OCI-LY1 (cell line): Measurements from ENCODE around the gene TRAPPC4.

ENCODE experiments used
- H2AFZ ChIP-seq: fragments of 200-600 bp; sonication (generic), shearing (Covaris generic); 2 replicates; pipeline ENCODE4 v1.6.0; 2014; ENCODE audit warnings: antibody characterized with exemption, mild to moderate bottlenecking, low read length
- H3F3A ChIP-seq: fragments of 200-600 bp; sonication (generic), shearing (Covaris generic); 2 replicates; pipeline ENCODE4 v1.6.0; 2014; ENCODE audit warnings: mild to moderate bottlenecking, antibody characterized with exemption, low read length, moderate library complexity; ENCODE audit not compliant: insufficient read depth
- H3K27ac ChIP-seq: fragments of 200-600 bp; sonication (generic); 2 replicates; pipeline ENCODE4 v1.5.1; 2014; ENCODE audit warnings: low read length, mixed run types, mild to moderate bottlenecking, low read depth; ENCODE audit not compliant: poor library complexity, severe bottlenecking
- H3K27me3 ChIP-seq: fragments of 200-600 bp; sonication (generic); 2 replicates; pipeline ENCODE4 v1.6.0; 2014; ENCODE audit warnings: antibody characterized with exemption, mild to moderate bottlenecking, low read length, moderate library complexity; ENCODE audit not compliant: insufficient read depth
- H3K36me3 ChIP-seq: fragments of 200-600 bp; sonication (generic); 2 replicates; pipeline ENCODE4 v1.6.1; 2014; ENCODE audit warnings: mild to moderate bottlenecking, antibody characterized with exemption, low read length, moderate library complexity, mixed read lengths; ENCODE audit not compliant: insufficient read depth
- H3K4me1 ChIP-seq: fragments of 200-600 bp; sonication (generic); 2 replicates; pipeline ENCODE4 v1.5.1; 2014; ENCODE audit warnings: mild to moderate bottlenecking, low read length, moderate library complexity; ENCODE audit not compliant: insufficient read depth, severe bottlenecking
- H3K4me2 ChIP-seq: fragments of 200-600 bp; sonication (generic), shearing (Covaris generic); 2 replicates; pipeline ENCODE4 v1.6.1; 2014; ENCODE audit warnings: low read length
- H3K4me3 ChIP-seq: fragments of 200-600 bp; sonication (generic); 2 replicates; pipeline ENCODE4 v1.5.1; 2014; ENCODE audit warnings: low read length, low read depth, mild to moderate bottlenecking, mixed read lengths; ENCODE audit not compliant: poor library complexity, severe bottlenecking
- H3K79me2 ChIP-seq: fragments of 200-600 bp; shearing (Covaris generic); 2 replicates; pipeline ENCODE4 v1.6.1; 2016; ENCODE audit warnings: mixed run types, low read length, mixed read lengths; ENCODE audit not compliant: insufficient read depth
- H3K9ac ChIP-seq: fragments of 200-600 bp; sonication (generic), shearing (Covaris generic); 2 replicates; pipeline ENCODE4 v1.6.1; 2014; ENCODE audit warnings: mild to moderate bottlenecking, low read length, mixed read lengths
- H3K9me2 ChIP-seq: fragments of 200-600 bp; sonication (generic), shearing (Covaris generic); 2 replicates; pipeline ENCODE4 v1.6.1; 2014; ENCODE audit warnings: low read depth, mild to moderate bottlenecking, low read length, mixed read lengths
- H3K9me3 ChIP-seq: fragments of 200-600 bp; shearing (Covaris generic); 2 replicates; pipeline ENCODE4 v1.6.1; 2014; ENCODE audit warnings: low read length, mixed read lengths
- H4K20me1 ChIP-seq: fragments of 200-600 bp; sonication (generic), shearing (Covaris generic); 2 replicates; pipeline ENCODE4 v1.6.0; 2016; ENCODE audit warnings: mild to moderate bottlenecking, low read length; ENCODE audit not compliant: insufficient read depth
- EZH2 ChIP-seq: fragments of 200-600 bp; sonication (generic), shearing (Covaris generic); IDR thresholded peaks from 2 replicates; pipeline ENCODE4 v1.8.0; 2017; ENCODE audit warnings: borderline replicate concordance, mixed run types, mild to moderate bottlenecking, antibody characterized with exemption, low read length, moderate library complexity, mixed read lengths
- TF ChIP-seq, protein P1 (sequence below): fragments of 200-600 bp; sonication (generic), shearing (Covaris generic); IDR thresholded peaks from 2 replicates; pipeline ENCODE4 v1.5.1; 2017; ENCODE audit warnings: mild to moderate bottlenecking, antibody characterized with exemption, low read length, moderate library complexity, mixed read lengths

TRAPPC4 gene

GRCh38 chr11:119024430-119025098 lies 6.0 kb downstream of the TRAPPC4 start:
- Histone ChIP-seq H2AFZ (no peak overlapping the region), H3K9me3 (no peaks in the 10 kb centered on the region), H3K9me2 (no peaks in the 10 kb centered on the region), H3K27me3 (no peaks in the 10 kb centered on the region), H3F3A (no peaks in the 10 kb centered on the region), H3K4me1 (peaks cover 23% of the 10 kb centered on the region), H3K36me3 (peaks cover 81% of the 10 kb centered on the region), H3K4me2 (no peak overlapping the region), H3K4me3 (no peak overlapping the region), H3K27ac (no peak overlapping the region), H3K79me2 (peaks cover 8% of the 10 kb centered on the region; the same call in 1 of the 2 replicates), H3K9ac (no peak overlapping the region), H4K20me1 (no peaks in the 10 kb centered on the region)
- TF ChIP-seq, protein P1, sequence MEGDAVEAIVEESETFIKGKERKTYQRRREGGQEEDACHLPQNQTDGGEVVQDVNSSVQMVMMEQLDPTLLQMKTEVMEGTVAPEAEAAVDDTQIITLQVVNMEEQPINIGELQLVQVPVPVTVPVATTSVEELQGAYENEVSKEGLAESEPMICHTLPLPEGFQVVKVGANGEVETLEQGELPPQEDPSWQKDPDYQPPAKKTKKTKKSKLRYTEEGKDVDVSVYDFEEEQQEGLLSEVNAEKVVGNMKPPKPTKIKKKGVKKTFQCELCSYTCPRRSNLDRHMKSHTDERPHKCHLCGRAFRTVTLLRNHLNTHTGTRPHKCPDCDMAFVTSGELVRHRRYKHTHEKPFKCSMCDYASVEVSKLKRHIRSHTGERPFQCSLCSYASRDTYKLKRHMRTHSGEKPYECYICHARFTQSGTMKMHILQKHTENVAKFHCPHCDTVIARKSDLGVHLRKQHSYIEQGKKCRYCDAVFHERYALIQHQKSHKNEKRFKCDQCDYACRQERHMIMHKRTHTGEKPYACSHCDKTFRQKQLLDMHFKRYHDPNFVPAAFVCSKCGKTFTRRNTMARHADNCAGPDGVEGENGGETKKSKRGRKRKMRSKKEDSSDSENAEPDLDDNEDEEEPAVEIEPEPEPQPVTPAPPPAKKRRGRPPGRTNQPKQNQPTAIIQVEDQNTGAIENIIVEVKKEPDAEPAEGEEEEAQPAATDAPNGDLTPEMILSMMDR, result no peak
- TF ChIP-seq EZH2, result no peak

GRCh38 chr11:119025099-119025473 lies 6.5 kb downstream of the TRAPPC4 start:
- Histone ChIP-seq H3K9ac (no peak overlapping the region), H3K27me3 (no peaks in the 10 kb centered on the region), H3F3A (no peaks in the 10 kb centered on the region), H3K4me3 (no peak overlapping the region), H3K36me3 (peaks cover 78% of the 10 kb centered on the region), H3K9me2 (no peaks in the 10 kb centered on the region), H3K4me2 (no peak overlapping the region), H2AFZ (no peak overlapping the region), H3K9me3 (no peaks in the 10 kb centered on the region), H3K4me1 (peaks cover 22% of the 10 kb centered on the region), H3K79me2 (0 out of 2 replicates have a peak, but pooled peaks cover 7% of the 10 kb centered on the region), H3K27ac (peak overlapping the region; percentile 2), H4K20me1 (no peaks in the 10 kb centered on the region)
- no peak for TF ChIP-seq EZH2
- TF ChIP-seq, protein P1, result no peak

DNA sequence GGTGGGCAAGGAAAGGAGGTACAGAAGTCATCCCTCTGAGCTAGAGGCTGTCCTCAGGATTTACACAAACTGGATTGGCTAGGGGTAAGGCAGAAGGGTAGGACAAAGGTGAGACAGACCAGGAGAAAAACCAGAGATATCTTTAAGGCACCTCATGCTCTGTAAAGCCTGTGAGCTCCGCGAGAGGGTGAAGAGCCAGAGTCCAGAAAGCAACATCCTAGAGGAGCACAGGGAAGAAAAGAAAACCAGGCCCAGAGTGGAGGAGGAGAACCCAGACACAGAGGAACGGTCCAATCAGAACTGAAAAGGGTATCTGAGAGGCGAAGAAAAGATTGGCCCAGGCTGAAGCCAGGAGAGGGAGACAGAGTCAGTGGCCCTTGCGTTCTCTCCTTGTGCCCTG lies 7.0 kb downstream of the TRAPPC4 start:
- Histone ChIP-seq H3K4me2 (no peak overlapping the region), H3K36me3 (peaks cover 78% of the 10 kb centered on the region), H3K4me3 (no peak overlapping the region), H3K4me1 (peaks cover 19% of the 10 kb centered on the region), H3K27ac (peak overlapping the region; percentile 2), H3K27me3 (no peaks in the 10 kb centered on the region), H4K20me1 (no peaks in the 10 kb centered on the region), H3K9ac (no peak overlapping the region), H2AFZ (no peak overlapping the region), H3K9me3 (no peaks in the 10 kb centered on the region), H3K9me2 (no peaks in the 10 kb centered on the region), H3K79me2 (0 out of 2 replicates have a peak, but pooled peaks cover 5% of the 10 kb centered on the region), H3F3A (no peaks in the 10 kb centered on the region)
- TF ChIP-seq EZH2, result no peak
- TF ChIP-seq, protein P1, result no peak
